ENCODE data around the gene PPM1D. TPM values are rescaled to one million over a fixed set of nuclear protein-coding genes. Genes with fewer than 3 reads are reported as not detected.
"Not testable (repeated sequence)": the region's sequence is repeated elsewhere in the genome, so short reads cannot be mapped to it uniquely, and the experiment has no call there.

Gene PPM1D
- total RNA-seq, 4 donors from 2014 or later = 14.9 to 25.9 (median 15.6) TPM

DNA sequence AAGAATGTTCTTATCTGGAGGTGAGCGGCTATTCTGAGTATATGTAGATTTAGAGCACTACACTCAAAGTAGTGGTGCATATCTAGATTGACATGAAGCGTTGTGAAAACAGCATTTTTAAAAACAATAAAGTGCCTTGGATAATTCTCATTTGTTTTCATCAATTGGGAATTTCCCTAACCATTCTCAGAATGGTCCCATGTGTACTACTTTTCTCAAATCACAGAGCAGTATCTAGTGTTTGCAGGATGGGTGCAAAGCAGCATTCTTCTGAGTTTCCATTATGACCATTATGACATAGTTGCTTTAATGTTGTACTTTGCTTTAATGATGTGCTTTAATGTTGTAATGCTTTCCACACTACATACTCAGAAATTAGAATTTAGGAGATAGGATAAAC, 61.5 kb downstream of the PPM1D start:
- peaks cover 0 to 4% (median 0%) of the 10 kb centered on the region in 4 donors for H3K4me1 ChIP-seq
- TF ChIP-seq EP300 (IDR thresholded peaks at IDR 0.05) = no peak
- TF ChIP-seq, protein P1, sequence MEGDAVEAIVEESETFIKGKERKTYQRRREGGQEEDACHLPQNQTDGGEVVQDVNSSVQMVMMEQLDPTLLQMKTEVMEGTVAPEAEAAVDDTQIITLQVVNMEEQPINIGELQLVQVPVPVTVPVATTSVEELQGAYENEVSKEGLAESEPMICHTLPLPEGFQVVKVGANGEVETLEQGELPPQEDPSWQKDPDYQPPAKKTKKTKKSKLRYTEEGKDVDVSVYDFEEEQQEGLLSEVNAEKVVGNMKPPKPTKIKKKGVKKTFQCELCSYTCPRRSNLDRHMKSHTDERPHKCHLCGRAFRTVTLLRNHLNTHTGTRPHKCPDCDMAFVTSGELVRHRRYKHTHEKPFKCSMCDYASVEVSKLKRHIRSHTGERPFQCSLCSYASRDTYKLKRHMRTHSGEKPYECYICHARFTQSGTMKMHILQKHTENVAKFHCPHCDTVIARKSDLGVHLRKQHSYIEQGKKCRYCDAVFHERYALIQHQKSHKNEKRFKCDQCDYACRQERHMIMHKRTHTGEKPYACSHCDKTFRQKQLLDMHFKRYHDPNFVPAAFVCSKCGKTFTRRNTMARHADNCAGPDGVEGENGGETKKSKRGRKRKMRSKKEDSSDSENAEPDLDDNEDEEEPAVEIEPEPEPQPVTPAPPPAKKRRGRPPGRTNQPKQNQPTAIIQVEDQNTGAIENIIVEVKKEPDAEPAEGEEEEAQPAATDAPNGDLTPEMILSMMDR (IDR thresholded peaks at IDR 0.05) = no peak
- no peak for TF ChIP-seq POLR2A (IDR thresholded peaks at IDR 0.05)
- H3K27ac ChIP-seq = no peak overlapping the region
- H3K9me3 ChIP-seq = no peaks in the 10 kb centered on the region
- H3K36me3 ChIP-seq = peaks cover 0 to 44% (median 0%) of the 10 kb centered on the region in 3 donors
- no peak for DNase-seq (ENCODE audit: low spot score in 2 of 2)
- no peaks in the 10 kb centered on the region for H3K27me3 ChIP-seq
- WGBS, 2 donors = 85 to 91% methylated on average over 2 of the region's 2 CpGs
- H3K4me3 ChIP-seq = no peak overlapping the region

DNA sequence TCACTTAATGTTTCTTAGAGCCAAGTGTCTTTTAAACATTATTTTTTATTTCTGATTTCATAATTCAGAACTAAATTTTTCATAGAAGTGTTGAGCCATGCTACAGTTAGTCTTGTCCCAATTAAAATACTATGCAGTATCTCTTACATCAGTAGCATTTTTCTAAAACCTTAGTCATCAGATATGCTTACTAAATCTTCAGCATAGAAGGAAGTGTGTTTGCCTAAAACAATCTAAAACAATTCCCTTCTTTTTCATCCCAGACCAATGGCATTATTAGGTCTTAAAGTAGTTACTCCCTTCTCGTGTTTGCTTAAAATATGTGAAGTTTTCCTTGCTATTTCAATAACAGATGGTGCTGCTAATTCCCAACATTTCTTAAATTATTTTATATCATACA, 64.0 kb downstream of the PPM1D start:
- H3K4me1 ChIP-seq = peaks cover 0 to 4% (median 0%) of the 10 kb centered on the region in 4 donors
- H3K27ac ChIP-seq = no peak overlapping the region
- H3K27me3 ChIP-seq = no peaks in the 10 kb centered on the region
- TF ChIP-seq, protein P1 (IDR thresholded peaks at IDR 0.05) = no peak
- TF ChIP-seq POLR2A (IDR thresholded peaks at IDR 0.05) (no peak), EP300 (IDR thresholded peaks at IDR 0.05) (no peak)
- no peak for DNase-seq (ENCODE audit: low spot score in 2 of 2)
- 50 to 64% methylated on average over 1 of the region's 1 CpG for WGBS, 2 donors
- H3K9me3 ChIP-seq = no peaks in the 10 kb centered on the region
- no peak overlapping the region for H3K4me3 ChIP-seq
- H3K36me3 ChIP-seq = peaks cover 0 to 36% (median 0%) of the 10 kb centered on the region in 3 donors

GRCh38 chr17:60665602-60666001, 65.6 kb downstream of the PPM1D start:
- WGBS, 2 donors = 88 to 93% methylated on average over 5 of the region's 5 CpGs
- no peak overlapping the region for H3K4me3 ChIP-seq
- TF ChIP-seq EP300 (IDR thresholded peaks at IDR 0.05) (no peak), POLR2A (IDR thresholded peaks at IDR 0.05) (no peak)
- TF ChIP-seq, protein P1 (IDR thresholded peaks at IDR 0.05) = no peak
- H3K27ac ChIP-seq = no peak overlapping the region
- no peaks in the 10 kb centered on the region for H3K27me3 ChIP-seq
- no peaks in the 10 kb centered on the region for H3K9me3 ChIP-seq
- no peak for DNase-seq (ENCODE audit: low spot score in 2 of 2)
- H3K36me3 ChIP-seq = peaks cover 0 to 36% (median 0%) of the 10 kb centered on the region in 3 donors
- no peaks in the 10 kb centered on the region for H3K4me1 ChIP-seq

DNA sequence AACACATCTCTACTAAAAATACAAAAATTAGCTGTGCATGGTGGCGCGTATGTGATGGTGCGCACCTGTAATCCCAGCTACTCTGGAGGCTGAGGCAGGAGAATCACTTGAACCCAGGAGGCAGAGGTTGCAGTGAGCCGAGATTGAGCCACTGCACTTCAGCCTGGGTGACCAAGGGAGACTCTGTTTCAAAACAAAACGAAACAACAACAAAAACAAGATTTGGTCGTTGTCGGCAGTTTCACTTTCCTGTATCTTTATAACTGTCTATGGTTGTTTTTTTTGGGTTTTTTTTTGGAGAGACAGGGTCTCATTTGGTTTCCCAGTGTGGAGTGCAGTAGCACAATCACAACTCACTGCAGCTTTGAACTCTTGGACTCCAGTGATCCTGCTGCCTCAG, 68.7 kb downstream of the PPM1D start:
- not testable (repeated sequence) for H3K4me3 ChIP-seq; H3K27ac ChIP-seq; DNase-seq (ENCODE audit: low spot score in 2 of 2); H3K9me3 ChIP-seq; H3K27me3 ChIP-seq; H3K4me1 ChIP-seq
- peaks cover 0 to 26% (median 0%) of the 10 kb centered on the region in 3 donors for H3K36me3 ChIP-seq
- WGBS, 2 donors = 83 to 84% methylated on average over 7 of the region's 7 CpGs

- no peak for DNase-seq (ENCODE audit: low spot score in 2 of 2)
- no peak overlapping the region for H3K4me3 ChIP-seq
- no peaks in the 10 kb centered on the region for H3K27me3 ChIP-seq
- WGBS, 2 donors = 32 to 45% methylated on average over 2 of the region's 2 CpGs
- peaks cover 0 to 2% (median 1%) of the 10 kb centered on the region in 4 donors for H3K4me1 ChIP-seq
- peaks cover 0 to 5% (median 0%) of the 10 kb centered on the region in 3 donors for H3K36me3 ChIP-seq
- H3K9me3 ChIP-seq = no peaks in the 10 kb centered on the region
- TF ChIP-seq EP300 (IDR thresholded peaks at IDR 0.05) = no peak
- no peak for TF ChIP-seq POLR2A (IDR thresholded peaks at IDR 0.05)
- TF ChIP-seq, protein P1 (IDR thresholded peaks at IDR 0.05) = no peak
- H3K27ac ChIP-seq = no peak overlapping the region
Measured at GRCh38 chr17:60671482-60671881, 71.5 kb downstream of the PPM1D start.

DNA sequence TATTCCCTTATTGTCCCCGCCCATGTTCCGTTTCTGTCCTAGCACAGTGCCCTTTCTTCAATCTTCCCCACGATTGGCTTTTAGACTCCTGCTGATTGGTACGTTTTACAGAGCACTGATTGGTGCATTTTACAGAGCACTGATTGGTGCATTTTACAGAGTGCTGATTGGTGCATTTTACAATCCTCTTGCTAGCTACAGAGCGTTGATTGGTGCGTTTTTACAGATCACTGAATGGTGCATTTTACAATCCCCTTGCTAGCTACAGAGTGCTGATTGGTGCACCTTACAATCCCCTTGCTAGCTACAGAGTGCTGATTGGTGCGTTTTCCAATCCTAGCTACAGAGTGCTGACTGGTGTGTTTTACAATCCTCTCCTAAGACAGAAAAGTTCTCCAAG, 74.6 kb downstream of the PPM1D start:
- H3K4me3 ChIP-seq; H3K27ac ChIP-seq; DNase-seq (ENCODE audit: low spot score in 2 of 2); H3K27me3 ChIP-seq; H3K9me3 ChIP-seq; H3K36me3 ChIP-seq: not testable (repeated sequence)
- 87 to 90% methylated on average over 7 of the region's 7 CpGs for WGBS, 2 donors
- peaks cover 0 to 15% (median 5%) of the 10 kb centered on the region in 4 donors for H3K4me1 ChIP-seq
